MG63 (cell line): Measurements from ENCODE around the gene NEURL3. TPM values are rescaled to one million over a fixed set of nuclear protein-coding genes. Genes with fewer than 3 reads are reported as not detected.
"Not testable (repeated sequence)": the region's sequence is repeated elsewhere in the genome, so short reads cannot be mapped to it uniquely, and the experiment has no call there.

Experiments
- DNase-seq: peaks from one replicate; pipeline ENCODE4 v3.0.0-alpha.2; 2020
- H3K27me3 ChIP-seq: fragments of 250-450 bp; sonication (Bioruptor Pico); 2 replicates; pipeline ENCODE4 v1.5.1; 2020; ENCODE audit warnings: mild to moderate bottlenecking, moderate library complexity
- H3K36me3 ChIP-seq: fragments of 250-450 bp; sonication (Bioruptor Pico); 2 replicates; pipeline ENCODE4 v1.5.1; 2020; ENCODE audit warnings: mild to moderate bottlenecking, moderate library complexity
- H3K4me3 ChIP-seq: fragments of 250-450 bp; sonication (Bioruptor Pico); 2 replicates; pipeline ENCODE4 v1.5.1; 2020; ENCODE audit warnings: mild to moderate bottlenecking, moderate library complexity
- H3K9me3 ChIP-seq: fragments of 250-450 bp; sonication (Bioruptor Pico); 2 replicates; pipeline ENCODE4 v1.5.1; 2020; ENCODE audit warnings: mild to moderate bottlenecking, moderate library complexity
- total RNA-seq: library from RNA; depleted of rRNA; stranded (reverse); fragments of >200 nt; shearing (Covaris generic); gene quantifications from 2 replicates; pipeline ENCODE4 v1.2.3, GENCODE V29; 2014; ENCODE audit warnings: low replicate concordance; rRNA removed

The NEURL3 gene
- total RNA-seq = 1.0 TPM in 1 of 2 replicates, not detected in the other

- peak; percentile 43 for DNase-seq
- Histone ChIP-seq H3K27me3 (no peaks in the 10 kb centered on the region), H3K36me3 (no peaks in the 10 kb centered on the region), H3K4me3 (no peak within 1 kb of the TSS), H3K9me3 (no peaks in the 10 kb centered on the region)
Measured at GRCh38 chr2:96505231-96505889, at the start of gene NEURL3. Gene NEURL3, minus strand, starts transcription at chr2:96505357. Its CDS starts 71 bp downstream, at chr2:96505286.

GRCh38 chr2:96554293-96555145, 49.4 kb upstream of the NEURL3 start:
- H3K9me3 ChIP-seq = no peaks in the 10 kb centered on the region

GRCh38 chr2:96553957-96554292, 48.8 kb upstream of the NEURL3 start:
- H3K4me3 ChIP-seq, H3K9me3 ChIP-seq, H3K27me3 ChIP-seq, DNase-seq, H3K36me3 ChIP-seq: not testable (repeated sequence)

More at GRCh38 chr2:96554293-96555145, 49.4 kb upstream of the NEURL3 start:
- H3K36me3 ChIP-seq = no peaks in the 10 kb centered on the region
- no peaks in the 10 kb centered on the region for H3K27me3 ChIP-seq
- H3K4me3 ChIP-seq = no peak overlapping the region
- peak; percentile 66 for DNase-seq

- H3K36me3 ChIP-seq = no peaks in the 10 kb centered on the region
- no peak for DNase-seq
- no peak overlapping the region for H3K4me3 ChIP-seq
- H3K27me3 ChIP-seq = no peaks in the 10 kb centered on the region
- H3K9me3 ChIP-seq = no peaks in the 10 kb centered on the region
Measured at GRCh38 chr2:96553176-96553956, 48.2 kb upstream of the NEURL3 start.

- Histone ChIP-seq H3K9me3 (no peaks in the 10 kb centered on the region), H3K27me3 (no peaks in the 10 kb centered on the region), H3K36me3 (no peaks in the 10 kb centered on the region), H3K4me3 (no peak overlapping the region)
- no peak for DNase-seq
Measured at GRCh38 chr2:96552315-96553175, 47.4 kb upstream of the NEURL3 start.

- Histone ChIP-seq H3K4me3 (no peak overlapping the region), H3K27me3 (no peaks in the 10 kb centered on the region), H3K36me3 (no peaks in the 10 kb centered on the region), H3K9me3 (no peaks in the 10 kb centered on the region)
- DNase-seq = no peak
Measured at GRCh38 chr2:96551605-96552314, 46.6 kb upstream of the NEURL3 start.

- no peak for DNase-seq
- Histone ChIP-seq H3K27me3 (no peaks in the 10 kb centered on the region), H3K4me3 (no peak overlapping the region), H3K9me3 (no peaks in the 10 kb centered on the region), H3K36me3 (no peaks in the 10 kb centered on the region)
Measured at GRCh38 chr2:96550787-96551604, 45.8 kb upstream of the NEURL3 start.

GRCh38 chr2:96549967-96550786, 45.0 kb upstream of the NEURL3 start:
- Histone ChIP-seq H3K36me3 (no peaks in the 10 kb centered on the region), H3K27me3 (no peaks in the 10 kb centered on the region), H3K4me3 (no peak overlapping the region), H3K9me3 (no peaks in the 10 kb centered on the region)
- DNase-seq = no peak

GRCh38 chr2:96549466-96549785, 44.3 kb upstream of the NEURL3 start:
- Histone ChIP-seq H3K9me3 (no peaks in the 10 kb centered on the region), H3K27me3 (no peaks in the 10 kb centered on the region), H3K4me3 (no peak overlapping the region), H3K36me3 (no peaks in the 10 kb centered on the region)
- no peak for DNase-seq

- no peaks in the 10 kb centered on the region for H3K9me3 ChIP-seq
- no peaks in the 10 kb centered on the region for H3K36me3 ChIP-seq
- H3K4me3 ChIP-seq = no peak overlapping the region
- H3K27me3 ChIP-seq = no peaks in the 10 kb centered on the region
- DNase-seq = no peak
Measured at GRCh38 chr2:96548558-96549465, 43.7 kb upstream of the NEURL3 start.

- no peak overlapping the region for H3K4me3 ChIP-seq
- H3K36me3 ChIP-seq = no peaks in the 10 kb centered on the region
- no peak for DNase-seq
- no peaks in the 10 kb centered on the region for H3K9me3 ChIP-seq
- H3K27me3 ChIP-seq = no peaks in the 10 kb centered on the region
Measured at GRCh38 chr2:96547731-96548171, 42.6 kb upstream of the NEURL3 start.

- H3K9me3 ChIP-seq = no peaks in the 10 kb centered on the region
- no peak for DNase-seq
Measured at GRCh38 chr2:96547203-96547641, 42.1 kb upstream of the NEURL3 start.

GRCh38 chr2:96546797-96547196, 41.6 kb upstream of the NEURL3 start:
- Histone ChIP-seq H3K36me3 (no peaks in the 10 kb centered on the region), H3K4me3 (no peak overlapping the region), H3K9me3 (no peaks in the 10 kb centered on the region), H3K27me3 (no peaks in the 10 kb centered on the region)
- no peak for DNase-seq

More at GRCh38 chr2:96547203-96547641, 42.1 kb upstream of the NEURL3 start:
- no peak overlapping the region for H3K4me3 ChIP-seq
- H3K36me3 ChIP-seq = no peaks in the 10 kb centered on the region
- no peaks in the 10 kb centered on the region for H3K27me3 ChIP-seq
